ENCODE measurements around the gene CDH8.

Gene CDH8

GRCh38 chr16:62036101-62036801 lies at the start of gene CDH8:
Gene CDH8 (minus strand): TSS chr16:62036438. CDS start chr16:62021403, 15,035 bp downstream.
- TF ChIP-seq CTCF (IDR thresholded peaks at IDR 0.05) = no peak
- no peak within 1 kb of the TSS for H3K27ac ChIP-seq
- peak within 1 kb of the TSS; percentile 59 for H3K4me3 ChIP-seq
- no peak for DNase-seq (ENCODE audit: low spot score)

GRCh38 chr16:62079236-62079635 lies 43.0 kb upstream of the CDH8 start:
- no peak for DNase-seq (ENCODE audit: low spot score)
- H3K27ac ChIP-seq = no peak overlapping the region
- TF ChIP-seq CTCF (IDR thresholded peaks at IDR 0.05) = no peak
- H3K4me3 ChIP-seq = no peak overlapping the region

GRCh38 chr16:62077998-62078397 lies 41.8 kb upstream of the CDH8 start:
- no peak for DNase-seq (ENCODE audit: low spot score)
- no peak overlapping the region for H3K27ac ChIP-seq
- no peak for TF ChIP-seq CTCF (IDR thresholded peaks at IDR 0.05)
- no peak overlapping the region for H3K4me3 ChIP-seq

GRCh38 chr16:62076886-62077285 lies 40.6 kb upstream of the CDH8 start:
- DNase-seq (ENCODE audit: low spot score) = no peak
- no peak for TF ChIP-seq CTCF (IDR thresholded peaks at IDR 0.05)
- H3K27ac ChIP-seq = no peak overlapping the region
- no peak overlapping the region for H3K4me3 ChIP-seq

GRCh38 chr16:62068747-62069146 lies 32.5 kb upstream of the CDH8 start:
- TF ChIP-seq CTCF (IDR thresholded peaks at IDR 0.05) = no peak
- H3K4me3 ChIP-seq = no peak overlapping the region
- H3K27ac ChIP-seq = no peak overlapping the region
- DNase-seq (ENCODE audit: low spot score) = no peak

- DNase-seq (ENCODE audit: low spot score) = no peak
- TF ChIP-seq CTCF (IDR thresholded peaks at IDR 0.05) = no peak
- Histone ChIP-seq H3K4me3 (no peak overlapping the region), H3K27ac (no peak overlapping the region)
Measured at GRCh38 chr16:62067981-62068380, 31.7 kb upstream of the CDH8 start.

GRCh38 chr16:62067182-62067581 lies 30.9 kb upstream of the CDH8 start:
- no peak for DNase-seq (ENCODE audit: low spot score)
- H3K4me3 ChIP-seq = no peak overlapping the region
- no peak for TF ChIP-seq CTCF (IDR thresholded peaks at IDR 0.05)
- H3K27ac ChIP-seq = no peak overlapping the region
